CD14-positive monocyte (primary cell): ENCODE data around the gene RPL9. TPM values are rescaled to one million over a fixed set of nuclear protein-coding genes. Genes with fewer than 3 reads are reported as not detected.

ENCODE experiments used
- DNase-seq, 3 donors: peaks; one replicate each; pipeline ENCODE4 v3.0.0-alpha.2; 2011 to 2022
- H2AFZ ChIP-seq: 2 replicates; pipeline ENCODE4 v1.6.0; 2012; ENCODE audit warnings: mild to moderate bottlenecking, low read depth, low read length, inconsistent platforms; ENCODE audit not compliant: insufficient read depth, poor library complexity, severe bottlenecking
- H3K27ac ChIP-seq, 2 donors: 1 replicate in 1 of 2; 2 replicates in 1 of 2; pipeline ENCODE4 v1.5.1; 2012 to 2013; ENCODE audit warnings: low read length in 2 of 2, control low read depth in 1 of 2, inconsistent platforms in 1 of 2, low read depth in 1 of 2, mild to moderate bottlenecking in 1 of 2
- H3K27me3 ChIP-seq, 2 donors: one replicate each; pipeline versions ENCODE4 v1.6.0 to v1.6.1; 2011 to 2013; ENCODE audit warnings: low read length in 2 of 2; ENCODE audit not compliant: control insufficient read depth in 2 of 2, insufficient read depth in 2 of 2
- H3K36me3 ChIP-seq, 2 donors: replicated peaks in 1 of 2; 1 replicate in 1 of 2; 2 replicates in 1 of 2; pipeline versions ENCODE4 v1.5.1 to v1.6.1; 2012 to 2013; ENCODE audit warnings: low read length in 2 of 2, control low read depth in 1 of 2, inconsistent platforms in 1 of 2, mild to moderate bottlenecking in 1 of 2; ENCODE audit not compliant: insufficient read depth in 2 of 2, control insufficient read depth in 1 of 2
- H3K4me1 ChIP-seq, 2 donors: 1 replicate in 1 of 2; 2 replicates in 1 of 2; pipeline versions ENCODE4 v1.5.1 to v1.6.1; 2012 to 2013; ENCODE audit warnings: low read length in 2 of 2, control low read depth in 1 of 2, inconsistent platforms in 1 of 2, mild to moderate bottlenecking in 1 of 2, moderate library complexity in 1 of 2; ENCODE audit not compliant: insufficient read depth in 2 of 2, control insufficient read depth in 1 of 2
- H3K4me2 ChIP-seq: replicated peaks from 2 replicates; pipeline ENCODE3; 2012; ENCODE audit warnings: low read length, moderate library complexity, mild to moderate bottlenecking; ENCODE audit not compliant: poor library complexity, severe bottlenecking; ENCODE audit errors: extremely low read depth
- H3K4me3 ChIP-seq, 3 experiments: fragments of 200-600 bp in 1 of 3; sonication (generic) in 1 of 3; replicated peaks in 1 of 3; 1 replicate in 2 of 3; 2 replicates in 1 of 3; pipeline ENCODE4 v1.5.1; 2011 to 2013; ENCODE audit warnings: low read length in 3 of 3, mild to moderate bottlenecking in 3 of 3, control low read depth in 2 of 3, low read depth in 2 of 3, inconsistent platforms in 1 of 3, moderate library complexity in 1 of 3
- H3K79me2 ChIP-seq: 2 replicates; pipeline ENCODE4 v1.6.0; 2012; ENCODE audit warnings: mild to moderate bottlenecking, control low read depth, inconsistent platforms, low read length, moderate library complexity; ENCODE audit not compliant: insufficient read depth
- H3K9ac ChIP-seq: 2 replicates; pipeline ENCODE4 v1.6.0; 2017; ENCODE audit warnings: low read length, mild to moderate bottlenecking; ENCODE audit not compliant: insufficient read depth, poor library complexity, severe bottlenecking
- H3K9me3 ChIP-seq, 2 donors: replicated peaks in 1 of 2; 1 replicate in 1 of 2; 2 replicates in 1 of 2; pipeline versions ENCODE4 v1.5.1 to v1.6.1; 2012 to 2013; ENCODE audit warnings: low read length in 2 of 2, control low read depth in 1 of 2; ENCODE audit not compliant: control insufficient read depth in 1 of 2, insufficient read depth in 1 of 2
- H4K20me1 ChIP-seq: 2 replicates; pipeline ENCODE4 v1.6.0; 2012; ENCODE audit warnings: mild to moderate bottlenecking, low read length, control low read depth, moderate library complexity; ENCODE audit not compliant: insufficient read depth
- H3K27ac Mint-ChIP-seq, 7 donors: one replicate each; pipeline ENCODE4 v1.8.0; 2020; ENCODE audit warnings: mild to moderate bottlenecking in 7 of 7, mixed read lengths in 7 of 7, moderate library complexity in 6 of 7, inconsistent platforms in 2 of 7
- H3K27me3 Mint-ChIP-seq, 3 donors: one replicate each; pipeline ENCODE4 v1.8.0; 2021 to 2022; ENCODE audit warnings: low read depth in 3 of 3, mild to moderate bottlenecking in 3 of 3, mixed read lengths in 3 of 3, moderate library complexity in 3 of 3, inconsistent platforms in 1 of 3
- H3K36me3 Mint-ChIP-seq, 2 donors: one replicate each; pipeline ENCODE4 v1.8.0; 2020; ENCODE audit warnings: mixed read lengths in 2 of 2, inconsistent platforms in 1 of 2, mild to moderate bottlenecking in 1 of 2
- H3K4me1 Mint-ChIP-seq: one replicate; pipeline ENCODE4 v1.8.0; 2020; ENCODE audit warnings: mild to moderate bottlenecking, mixed read lengths
- H3K4me3 Mint-ChIP-seq, 2 donors: one replicate each; pipeline ENCODE4 v1.8.0; 2020; ENCODE audit warnings: mild to moderate bottlenecking in 2 of 2, mixed read lengths in 2 of 2, moderate library complexity in 1 of 2
- H3K9me3 Mint-ChIP-seq, 7 donors: one replicate each; pipeline ENCODE4 v1.8.0; 2020 to 2022; ENCODE audit warnings: mixed read lengths in 7 of 7, mild to moderate bottlenecking in 6 of 7, moderate library complexity in 6 of 7, inconsistent platforms in 2 of 7
- CTCF ChIP-seq: fragments of 200-600 bp; IDR thresholded peaks from one replicate; pipeline ENCODE4 v1.8.0; 2022; ENCODE audit warnings: antibody characterized with exemption, mild to moderate bottlenecking
- WGBS: methylation state at CpG from one replicate; pipeline ENCODE4 v1.1.5; 2013; ENCODE audit warnings: missing lambda C conversion rate; ENCODE audit not compliant: insufficient coverage; 5-methylcytosine and 5-hydroxymethylcytosine counted together
- intact Hi-C, 2 donors: fragments of 100-400 bp; cut with micrococcal nuclease; formaldehyde crosslinking; loops; one replicate each; pipeline versions ENCODE4 v1.15.0 to v1.15.1; 2023
- polyA plus RNA-seq, 3 donors: library from polyadenylated mRNA; depleted of rRNA in 1 of 3; unstranded in 2 of 3; stranded (reverse) in 1 of 3; fragments of 300-500 nt in 2 of 3; fragments of >200 nt in 1 of 3; fragmentation: Illumina TruSeq in 2 of 3; gene quantifications; 1 replicate in 2 of 3; 2 replicates in 1 of 3; pipeline ENCODE4 v1.2.3, GENCODE V29; 2012 to 2021

Gene RPL9
- polyA plus RNA-seq, 3 donors = 821 to 1,937 (median 828) TPM

- Histone ChIP-seq H3K9me3 (no peaks in the 10 kb centered on the region), H3K36me3 (peaks cover 14 to 41% of the 10 kb centered on the region in 2 donors), H3K27me3 (no peaks in the 10 kb centered on the region), H3K4me2 (no peak overlapping the region), H4K20me1 (no peaks in the 10 kb centered on the region), H3K9ac (no peak overlapping the region), H3K79me2 (no peaks in the 10 kb centered on the region), H3K27ac (no peak overlapping the region), H3K4me3 (no peak overlapping the region), H2AFZ (no peak overlapping the region), H3K4me1 (peaks cover 10 to 12% of the 10 kb centered on the region in 2 donors)
- H3K36me3 Mint-ChIP-seq = peaks cover 22 to 36% of the 10 kb centered on the region in 2 donors
- peaks cover 15% of the 10 kb centered on the region for H3K4me1 Mint-ChIP-seq
- no peak for TF ChIP-seq CTCF
- WGBS = 100% methylated on average over 1 of the region's 5 CpGs
- no peak for DNase-seq
- no peak overlapping the region for H3K4me3 Mint-ChIP-seq
- intact Hi-C loops = no loop called here
- no peak overlapping the region for H3K27ac Mint-ChIP-seq
- H3K27me3 Mint-ChIP-seq = no peaks in the 10 kb centered on the region
- H3K9me3 Mint-ChIP-seq = no peaks in the 10 kb centered on the region
Measured at GRCh38 chr4:39476187-39476895, 17.6 kb upstream of the RPL9 start.

GRCh38 chr4:39472396-39472795 lies 13.7 kb upstream of the RPL9 start:
- Mint-ChIP-seq H3K4me3 (no peak overlapping the region), H3K9me3 (no peaks in the 10 kb centered on the region), H3K4me1 (peaks cover 11% of the 10 kb centered on the region), H3K36me3 (peaks cover 22 to 38% of the 10 kb centered on the region in 2 donors), H3K27ac (no peak overlapping the region), H3K27me3 (no peaks in the 10 kb centered on the region)
- WGBS = no CpG with 5 or more reads among the region's 3 CpGs
- no peak overlapping the region for H3K4me3 ChIP-seq
- peaks cover 7 to 10% of the 10 kb centered on the region in 2 donors for H3K4me1 ChIP-seq
- no peak overlapping the region for H3K27ac ChIP-seq
- H3K9me3 ChIP-seq = no peaks in the 10 kb centered on the region
- no peak overlapping the region for H2AFZ ChIP-seq
- H3K9ac ChIP-seq = no peak overlapping the region
- H3K27me3 ChIP-seq = no peaks in the 10 kb centered on the region
- no peak for DNase-seq
- no peaks in the 10 kb centered on the region for H4K20me1 ChIP-seq
- no peak overlapping the region for H3K4me2 ChIP-seq
- intact Hi-C loops = no loop called here
- no peak for TF ChIP-seq CTCF
- H3K79me2 ChIP-seq = no peaks in the 10 kb centered on the region
- H3K36me3 ChIP-seq = peaks cover 16 to 37% of the 10 kb centered on the region in 2 donors
